SH-SY5Y (cell line): Measurements from ENCODE around the gene GTSE1.

Experiments used
- GATA2 ChIP-seq: IDR thresholded peaks from 2 replicates; pipeline ENCODE4 v1.6.1; 2011; ENCODE audit warnings: mild to moderate bottlenecking, low read depth, low read length
- GATA3 ChIP-seq: IDR thresholded peaks from 2 replicates; pipeline ENCODE4 v1.6.1; 2011; ENCODE audit warnings: low read depth, mild to moderate bottlenecking, low read length, moderate library complexity

- no peak for TF ChIP-seq GATA2
- no peak for TF ChIP-seq GATA3
Measured at GRCh38 chr22:46328797-46329196, 32.1 kb downstream of the GTSE1 start.
